OCI-LY1 (cell line): ENCODE measurements around the gene GIMAP6.
"Not testable (repeated sequence)": the region's sequence is repeated elsewhere in the genome, so short reads cannot be mapped to it uniquely, and the experiment has no call there.

ENCODE experiments used
- CTCF ChIP-seq: fragments of 200-600 bp; sonication (generic), shearing (Covaris generic); IDR thresholded peaks from 2 replicates; pipeline ENCODE4 v1.5.1; 2017; ENCODE audit warnings: mild to moderate bottlenecking, antibody characterized with exemption, low read length, moderate library complexity, mixed read lengths
- EZH2 ChIP-seq: fragments of 200-600 bp; sonication (generic), shearing (Covaris generic); IDR thresholded peaks from 2 replicates; pipeline ENCODE4 v1.8.0; 2017; ENCODE audit warnings: borderline replicate concordance, mixed run types, mild to moderate bottlenecking, antibody characterized with exemption, low read length, moderate library complexity, mixed read lengths

GRCh38 chr7:150614426-150614825, 17.8 kb downstream of the GIMAP6 start:
- TF ChIP-seq CTCF, EZH2: not testable (repeated sequence)
